Keratinocyte (primary cell): ENCODE results near the gene GEMIN5. TPM values are rescaled to one million over a fixed set of nuclear protein-coding genes. Genes with fewer than 3 reads are reported as not detected.

Experiments used
- DNase-seq: peaks from one replicate; pipeline ENCODE4 v3.0.0-alpha.2; 2011; ENCODE audit warnings: low read depth, missing footprints, low spot score
- FAIRE-seq: peaks from 2 replicates; lab custom pipeline; 2011; peaks lifted over from hg19 to GRCh38; lab: Jason Lieb, UNC
- H2AFZ ChIP-seq: 2 replicates; pipeline ENCODE4 v1.6.0; 2012; ENCODE audit warnings: low read length, control low read depth, inconsistent platforms; ENCODE audit not compliant: control insufficient read depth
- H3K27ac ChIP-seq: 2 replicates; pipeline ENCODE4 v1.5.1; 2011; ENCODE audit warnings: low read length; ENCODE audit not compliant: control insufficient read depth, insufficient read depth
- H3K27me3 ChIP-seq: 3 replicates; pipeline ENCODE4 v1.6.0; 2011; ENCODE audit warnings: low read length; ENCODE audit not compliant: control insufficient read depth, insufficient read depth; ENCODE audit errors: extremely low read depth
- H3K36me3 ChIP-seq, 2 experiments: 2 replicates in 1 of 2; 3 replicates in 1 of 2; pipeline ENCODE4 v1.5.1; 2011; ENCODE audit warnings: low read length in 2 of 2, mild to moderate bottlenecking in 1 of 2; ENCODE audit not compliant: control insufficient read depth in 2 of 2, insufficient read depth in 2 of 2; ENCODE audit errors: extremely low read depth in 1 of 2
- H3K4me1 ChIP-seq: 3 replicates; pipeline ENCODE4 v1.5.1; 2011; ENCODE audit warnings: low read length; ENCODE audit not compliant: control insufficient read depth, insufficient read depth; ENCODE audit errors: extremely low read depth
- H3K4me2 ChIP-seq: 3 replicates; pipeline ENCODE4 v1.6.0; 2011; ENCODE audit warnings: low read depth, low read length; ENCODE audit not compliant: control insufficient read depth, insufficient read depth; ENCODE audit errors: extremely low read depth
- H3K4me3 ChIP-seq, 3 experiments: fragments of 200-600 bp in 1 of 3; sonication (generic) in 1 of 3; 2 replicates in 2 of 3; 3 replicates in 1 of 3; pipeline ENCODE4 v1.5.1; 2011 to 2016; ENCODE audit warnings: low read length in 3 of 3, mild to moderate bottlenecking in 3 of 3, control low read depth in 2 of 3, inconsistent platforms in 1 of 3, low read depth in 1 of 3, mixed read lengths in 1 of 3, mixed run types in 1 of 3, moderate library complexity in 1 of 3; ENCODE audit not compliant: control insufficient read depth in 2 of 3, insufficient read depth in 2 of 3; ENCODE audit errors: extremely low read depth in 1 of 3
- H3K79me2 ChIP-seq: 2 replicates; pipeline ENCODE4 v1.6.0; 2012; ENCODE audit warnings: low read length; ENCODE audit not compliant: control insufficient read depth, insufficient read depth
- H3K9ac ChIP-seq: 3 replicates; pipeline ENCODE4 v1.6.0; 2011; ENCODE audit warnings: low read length; ENCODE audit not compliant: control insufficient read depth, insufficient read depth; ENCODE audit errors: extremely low read depth
- H3K9me1 ChIP-seq: 3 replicates; pipeline ENCODE4 v1.6.0; 2011; ENCODE audit warnings: low read length; ENCODE audit not compliant: control insufficient read depth, insufficient read depth; ENCODE audit errors: extremely low read depth
- H3K9me3 ChIP-seq: 2 replicates; pipeline ENCODE4 v1.5.1; 2012; ENCODE audit warnings: low read depth, low read length; ENCODE audit not compliant: control insufficient read depth
- H4K20me1 ChIP-seq: 3 replicates; pipeline ENCODE4 v1.6.0; 2011; ENCODE audit warnings: low read length; ENCODE audit not compliant: control insufficient read depth, insufficient read depth; ENCODE audit errors: extremely low read depth
- EZH2 ChIP-seq: IDR thresholded peaks from one replicate; pipeline ENCODE4 v1.6.1; 2012; ENCODE audit warnings: inconsistent platforms, mild to moderate bottlenecking, low read length, moderate library complexity
- dilution Hi-C: fragments of 300-500 bp; cut with MboI; formaldehyde crosslinking; loops from one replicate; pipeline ENCODE4 v1.7.0; 2020; ENCODE audit warnings: low sequenced_read_pairs; ENCODE audit not compliant: extremely low pct_ligation_motif_present
- polyA plus RNA-seq, 5 experiments: library from polyadenylated mRNA; depleted of rRNA in 3 of 5; stranded (reverse) in 3 of 5; stranded (forward) in 1 of 5; unstranded in 1 of 5; fragments of >200 nt; gene quantifications; 1 replicate in 1 of 5; 2 replicates in 3 of 5; 3 replicates in 1 of 5; pipeline versions ENCODE4 v1.2.1 to v1.2.3, GENCODE V29; 2011 to 2012; ENCODE audit warnings: missing spikeins in 2 of 5, low read depth in 1 of 5, low replicate concordance in 1 of 5
- TF ChIP-seq, protein P1 (sequence below), 3 experiments: IDR thresholded peaks in 1 of 3; conservative IDR thresholded peaks in 1 of 3; optimal IDR thresholded peaks in 1 of 3; 2 replicates in 2 of 3; 3 replicates in 1 of 3; pipeline versions ENCODE3 to v1.5.1; 2011; ENCODE audit warnings: low read length in 3 of 3, mild to moderate bottlenecking in 3 of 3, moderate library complexity in 2 of 3, control low read depth in 1 of 3, inconsistent platforms in 1 of 3; ENCODE audit not compliant: insufficient read depth in 2 of 3; ENCODE audit errors: extremely low read depth in 1 of 3

GEMIN5 gene
- polyA plus RNA-seq, 1 donor (not counting 4 experiments of a cell fraction or from before 2014, with no cell fraction given) = 12.5 TPM

DNA sequence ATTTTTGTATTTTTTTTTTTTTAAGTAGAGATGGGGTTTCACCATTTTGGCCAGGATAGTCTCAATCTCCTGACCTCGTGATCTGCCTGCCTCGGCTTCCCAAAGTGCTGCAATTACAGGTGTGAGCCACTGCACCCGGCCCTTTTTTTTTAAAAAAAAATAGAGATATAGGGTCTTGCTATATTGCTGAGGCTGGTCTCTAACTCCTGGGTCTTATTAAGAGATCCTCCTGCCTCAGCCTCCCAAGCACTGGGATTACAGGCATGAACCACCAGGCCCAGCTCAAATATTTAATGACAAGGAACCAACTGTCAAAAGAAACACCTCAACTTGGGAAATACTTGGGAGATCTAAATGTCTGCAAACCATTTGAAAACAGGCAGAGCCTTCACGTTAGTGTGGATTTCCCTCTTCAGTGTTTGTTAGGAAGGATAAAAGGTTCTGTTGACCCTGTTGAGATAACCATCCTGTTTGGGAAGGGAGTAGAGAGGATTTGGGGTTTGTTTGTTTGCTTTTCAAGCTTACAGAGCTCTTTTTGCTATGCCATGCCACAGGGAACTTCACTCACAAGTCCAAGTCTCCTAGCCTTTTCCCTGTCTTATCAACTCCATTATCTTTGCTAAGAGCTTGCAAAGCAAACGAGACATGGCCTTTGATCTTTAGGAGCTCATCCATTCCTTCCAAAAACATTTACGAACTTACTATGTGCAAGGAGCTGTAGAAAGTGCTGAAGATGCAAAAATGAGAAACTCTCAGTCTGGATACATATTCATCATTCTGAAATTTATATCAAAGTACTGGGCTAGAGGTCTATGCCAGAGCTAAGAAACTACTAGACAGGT is 95.1 kb downstream of the GEMIN5 start:
- no peaks in the 10 kb centered on the region for H3K9me1 ChIP-seq
- DNase-seq (no peak), FAIRE-seq (no peak)
- TF ChIP-seq, protein P1, sequence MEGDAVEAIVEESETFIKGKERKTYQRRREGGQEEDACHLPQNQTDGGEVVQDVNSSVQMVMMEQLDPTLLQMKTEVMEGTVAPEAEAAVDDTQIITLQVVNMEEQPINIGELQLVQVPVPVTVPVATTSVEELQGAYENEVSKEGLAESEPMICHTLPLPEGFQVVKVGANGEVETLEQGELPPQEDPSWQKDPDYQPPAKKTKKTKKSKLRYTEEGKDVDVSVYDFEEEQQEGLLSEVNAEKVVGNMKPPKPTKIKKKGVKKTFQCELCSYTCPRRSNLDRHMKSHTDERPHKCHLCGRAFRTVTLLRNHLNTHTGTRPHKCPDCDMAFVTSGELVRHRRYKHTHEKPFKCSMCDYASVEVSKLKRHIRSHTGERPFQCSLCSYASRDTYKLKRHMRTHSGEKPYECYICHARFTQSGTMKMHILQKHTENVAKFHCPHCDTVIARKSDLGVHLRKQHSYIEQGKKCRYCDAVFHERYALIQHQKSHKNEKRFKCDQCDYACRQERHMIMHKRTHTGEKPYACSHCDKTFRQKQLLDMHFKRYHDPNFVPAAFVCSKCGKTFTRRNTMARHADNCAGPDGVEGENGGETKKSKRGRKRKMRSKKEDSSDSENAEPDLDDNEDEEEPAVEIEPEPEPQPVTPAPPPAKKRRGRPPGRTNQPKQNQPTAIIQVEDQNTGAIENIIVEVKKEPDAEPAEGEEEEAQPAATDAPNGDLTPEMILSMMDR (optimal IDR thresholded peaks at IDR 0.05 in 1 of 3, IDR thresholded peaks at IDR 0.05 in 1 of 3, conservative IDR thresholded peaks at IDR 0.05 in 1 of 3; ENCODE audit: extremely low read depth in 1 of 3, insufficient read depth in 2 of 3, low read length in 3 of 3) = no peak
- no peak for TF ChIP-seq EZH2
- no peak overlapping the region for H2AFZ ChIP-seq
- H3K4me1 ChIP-seq = no peaks in the 10 kb centered on the region
- H3K4me3 ChIP-seq = no peak overlapping the region
- no peak overlapping the region for H3K4me2 ChIP-seq
- H3K9ac ChIP-seq = no peak overlapping the region
- H3K27me3 ChIP-seq = no peaks in the 10 kb centered on the region
- no peaks in the 10 kb centered on the region for H4K20me1 ChIP-seq
- no peaks in the 10 kb centered on the region for H3K36me3 ChIP-seq
- no peaks in the 10 kb centered on the region for H3K9me3 ChIP-seq
- no peak overlapping the region for H3K27ac ChIP-seq
- H3K79me2 ChIP-seq = no peaks in the 10 kb centered on the region
- dilution Hi-C loops = no loop called here

DNA sequence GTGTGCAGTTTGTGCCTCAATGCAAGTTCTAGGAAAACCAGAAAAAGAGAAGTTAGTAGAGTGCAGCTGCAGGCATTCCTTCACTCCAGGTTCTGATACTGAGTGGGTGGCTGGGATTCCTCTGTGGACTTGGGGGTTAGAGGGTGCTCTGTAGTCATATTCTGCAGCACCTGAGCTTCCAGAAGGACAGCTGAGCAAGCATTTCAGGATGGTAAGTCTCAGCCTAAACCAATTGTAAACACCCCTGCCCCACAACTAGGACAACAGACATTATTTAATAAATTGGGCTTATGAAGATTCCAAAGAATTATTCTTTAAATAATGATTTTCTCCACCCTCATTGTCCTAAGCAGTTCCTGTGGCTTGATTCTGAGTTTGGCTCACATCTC is 96.7 kb downstream of the GEMIN5 start:
- DNase-seq (no peak), FAIRE-seq (no peak)
- Histone ChIP-seq H4K20me1 (no peaks in the 10 kb centered on the region), H3K36me3 (no peaks in the 10 kb centered on the region), H3K4me2 (no peak overlapping the region), H3K4me3 (no peak overlapping the region), H3K9ac (no peak overlapping the region), H3K4me1 (no peaks in the 10 kb centered on the region), H3K9me3 (no peaks in the 10 kb centered on the region), H3K27me3 (no peaks in the 10 kb centered on the region), H3K27ac (no peak overlapping the region), H3K79me2 (no peaks in the 10 kb centered on the region), H3K9me1 (no peaks in the 10 kb centered on the region), H2AFZ (no peak overlapping the region)
- no peak for TF ChIP-seq EZH2
- TF ChIP-seq, protein P1 (optimal IDR thresholded peaks at IDR 0.05 in 1 of 3, IDR thresholded peaks at IDR 0.05 in 1 of 3, conservative IDR thresholded peaks at IDR 0.05 in 1 of 3; ENCODE audit: extremely low read depth in 1 of 3, insufficient read depth in 2 of 3, low read length in 3 of 3) = no peak
- dilution Hi-C loops = no loop called here
